HG03442 (cell line): ENCODE measurements around the gene FREM1.

Experiments
- ATAC-seq: cut with Tn5 transposase; IDR thresholded peaks from one replicate; pipeline ENCODE4 v1.9.1; 2021; ENCODE audit warnings: mild to moderate bottlenecking, moderate library complexity; ENCODE audit not compliant: unreplicated experiment

FREM1 gene

DNA sequence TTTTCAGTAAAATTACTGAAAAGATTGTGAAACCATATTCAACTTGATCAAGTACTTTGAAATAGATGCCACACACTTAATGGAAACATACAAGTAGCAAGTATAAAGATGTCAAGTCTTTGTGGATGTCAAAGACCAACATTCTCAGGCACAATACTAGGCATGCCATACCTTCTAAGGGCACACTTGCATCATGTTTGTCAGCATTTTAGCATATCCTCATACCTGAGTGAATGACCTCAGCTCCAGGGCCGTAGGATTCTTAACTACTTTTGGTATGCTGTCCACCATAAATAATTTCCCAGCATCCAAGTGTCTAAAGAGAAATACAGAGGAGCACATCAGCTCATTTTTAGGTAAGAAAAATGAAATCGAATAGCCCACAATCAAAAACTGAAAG is 86.4 kb downstream of the FREM1 start:
- ATAC-seq, result no peak

DNA sequence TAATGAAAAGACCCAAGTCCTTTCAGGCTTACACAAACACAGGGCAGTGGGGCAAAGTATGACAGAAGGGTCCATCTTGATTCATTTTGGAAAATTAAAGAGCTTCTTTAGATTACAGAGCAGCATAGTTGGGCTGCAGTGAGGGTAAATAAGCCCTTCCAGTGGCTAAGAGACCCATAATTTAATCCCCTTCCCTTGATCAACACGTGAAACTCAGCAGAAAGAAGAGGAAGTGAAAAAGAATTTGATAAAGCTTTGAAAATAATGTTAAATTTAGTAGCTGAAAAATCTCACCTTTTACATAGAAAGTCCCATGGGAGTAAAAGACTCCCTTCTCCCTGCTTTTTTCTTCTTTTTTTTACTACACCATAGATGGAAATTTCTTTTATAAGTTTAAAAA is 87.6 kb downstream of the FREM1 start:
- no peak for ATAC-seq

DNA sequence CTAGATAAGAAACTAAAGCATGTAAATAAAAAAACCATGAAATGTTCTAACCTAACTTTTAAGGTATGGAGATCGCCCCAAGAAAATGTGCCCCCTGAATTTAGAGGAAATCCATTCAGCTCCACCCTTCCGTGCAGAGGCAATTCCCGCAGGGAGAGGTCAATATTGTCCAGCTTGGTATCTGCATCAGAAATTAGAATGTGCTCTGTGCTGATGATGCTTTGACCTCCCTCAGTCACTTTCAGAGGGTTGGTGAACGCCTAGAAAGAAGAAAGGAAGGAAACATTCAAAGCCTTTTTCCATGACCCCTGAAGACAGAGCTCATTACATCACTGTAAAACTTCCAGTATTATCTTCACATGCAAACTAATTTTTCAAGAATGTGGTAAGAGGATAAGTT is 91.0 kb downstream of the FREM1 start:
- no peak for ATAC-seq

DNA sequence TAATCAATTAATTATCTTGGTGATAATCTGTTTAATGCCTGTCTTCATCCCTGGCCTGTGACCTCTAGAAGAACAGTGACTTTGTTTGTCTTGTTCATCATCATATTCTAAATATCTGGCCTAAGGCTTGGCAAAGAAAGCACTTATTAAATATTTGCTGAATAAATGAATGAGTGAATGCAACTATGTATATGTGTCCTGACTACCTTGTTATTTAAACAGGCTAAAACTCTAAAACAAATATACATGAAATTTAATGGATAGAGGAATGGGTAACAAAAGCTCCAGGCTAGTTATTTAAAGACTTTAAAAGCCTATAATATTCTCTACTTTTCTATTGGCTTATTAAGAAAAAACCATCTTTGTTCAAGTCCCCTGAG is 96.0 kb downstream of the FREM1 start:
- ATAC-seq, result no peak

DNA sequence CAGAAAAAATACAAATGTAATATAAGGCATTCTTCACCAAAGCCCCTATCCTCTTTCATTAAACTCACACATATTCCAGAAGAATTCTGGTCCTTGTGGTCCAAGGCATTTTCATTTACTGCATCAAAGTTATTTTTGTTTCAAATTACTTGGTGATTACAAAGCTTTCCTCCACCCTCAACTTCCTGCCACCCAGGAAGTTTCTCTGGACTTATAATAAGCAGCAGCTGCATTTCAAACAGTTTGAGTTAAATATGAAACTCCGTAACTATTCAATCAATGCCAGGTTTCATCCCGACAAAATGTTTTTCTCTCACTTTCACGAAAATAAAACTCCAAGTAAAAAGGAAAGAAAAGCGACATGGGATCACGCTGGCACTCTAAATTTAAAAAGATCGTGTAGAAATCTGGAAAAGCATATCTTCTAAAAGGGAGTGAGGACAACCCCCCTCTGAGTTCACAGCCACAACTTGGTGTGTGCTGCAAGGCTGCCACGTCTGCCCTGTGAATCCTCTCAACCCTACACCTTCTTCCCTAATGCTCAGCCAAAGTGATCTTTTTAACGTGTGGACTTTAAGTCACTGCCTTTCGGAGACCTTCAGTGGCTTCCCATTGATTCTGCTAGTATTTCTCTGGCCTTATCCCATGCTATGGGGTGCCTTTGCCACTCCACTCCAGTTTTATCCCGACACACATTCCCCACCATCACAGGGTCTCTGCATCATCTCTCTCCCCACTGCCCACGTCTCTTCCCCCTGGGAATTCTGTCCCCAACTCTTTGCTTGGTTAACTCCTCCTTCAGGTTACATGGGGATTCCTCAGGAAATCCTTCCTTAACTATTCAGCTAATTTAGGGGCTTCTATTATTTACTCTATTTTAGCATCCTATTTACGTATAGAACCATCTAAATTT is 96.6 kb downstream of the FREM1 start:
- ATAC-seq, result no peak

DNA sequence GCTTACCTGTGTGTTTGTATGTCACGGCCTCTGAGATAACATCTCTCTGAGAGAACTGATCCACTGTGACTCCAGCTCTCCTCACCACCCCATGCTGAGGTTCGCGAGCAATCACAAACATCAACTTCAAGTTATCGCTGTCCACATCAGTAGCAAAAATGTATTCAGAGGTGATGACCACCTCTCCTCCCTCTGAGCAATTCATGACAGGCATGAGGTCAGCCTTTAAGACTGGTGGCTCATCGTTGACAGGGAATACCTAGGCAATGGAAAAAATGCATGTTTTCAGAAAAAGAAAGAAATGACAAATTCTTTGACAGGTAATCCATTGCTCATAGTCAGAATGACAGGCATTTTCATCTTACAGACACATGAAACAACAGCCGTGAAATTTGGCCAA is 97.4 kb downstream of the FREM1 start:
- no peak for ATAC-seq

DNA sequence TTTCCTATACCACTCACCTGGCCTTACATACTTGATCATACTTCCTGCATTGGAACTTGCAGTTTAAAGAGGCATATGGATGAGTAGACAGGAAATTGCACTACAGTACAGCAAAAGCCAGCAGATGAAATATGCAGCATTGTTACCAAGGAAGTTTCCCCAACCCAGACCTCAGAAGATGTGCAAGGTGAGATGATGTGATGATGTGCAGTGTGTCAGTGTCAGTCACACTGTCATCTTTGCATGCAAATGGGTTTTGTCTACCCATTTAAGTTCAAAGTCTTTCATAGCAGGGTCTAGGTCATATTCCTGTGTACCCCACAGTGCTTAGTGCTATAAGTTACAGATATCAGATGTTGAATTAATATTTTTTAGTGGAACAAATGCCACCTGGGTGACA is 98.4 kb downstream of the FREM1 start:
- no peak for ATAC-seq

DNA sequence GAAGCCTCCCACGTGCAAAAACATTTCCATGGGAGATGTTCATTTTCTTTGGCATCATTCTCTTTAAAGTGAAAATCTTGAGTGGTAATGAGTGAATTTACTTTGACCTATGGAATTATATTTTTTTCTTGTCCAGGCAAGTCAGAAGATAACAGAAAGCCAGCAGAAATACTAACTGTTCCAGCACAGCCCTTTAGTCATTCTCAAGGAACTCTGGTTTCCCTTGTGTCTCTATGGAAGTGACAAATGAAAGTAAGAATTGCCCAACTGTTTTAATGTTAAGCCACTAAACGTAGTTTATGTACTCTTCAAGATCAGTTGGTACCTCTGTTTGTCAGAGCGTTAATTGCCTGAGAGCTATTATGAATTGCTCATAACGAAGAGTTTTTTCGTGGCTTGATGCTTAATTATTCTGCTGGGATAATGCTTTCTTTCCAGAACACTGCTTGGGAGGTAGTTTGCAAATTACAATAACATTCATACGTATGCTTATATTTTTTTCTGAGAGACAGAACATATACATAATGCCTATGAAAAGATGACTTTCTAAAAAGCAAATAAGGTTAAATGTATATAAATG is 103.2 kb downstream of the FREM1 start:
- no peak for ATAC-seq

DNA sequence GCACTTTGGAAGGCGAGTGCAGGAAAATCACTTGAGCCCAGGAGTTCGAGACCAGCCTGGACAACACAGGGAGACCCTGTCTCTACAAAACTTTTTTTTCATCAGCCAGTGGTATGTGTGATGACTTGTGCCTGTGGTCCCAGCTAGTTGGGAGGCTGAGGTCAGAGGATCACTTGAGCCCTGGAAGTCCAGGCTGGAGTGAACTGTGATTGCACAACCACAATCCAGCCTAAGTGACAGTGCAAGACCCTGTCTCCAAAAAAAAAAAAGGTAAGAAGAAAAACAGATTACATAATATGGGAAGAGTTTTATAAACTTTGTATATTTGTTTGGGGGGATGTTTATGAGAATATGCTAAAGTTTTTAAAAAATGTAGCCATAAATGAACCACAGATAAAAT is 111.2 kb downstream of the FREM1 start:
- ATAC-seq, result no peak

DNA sequence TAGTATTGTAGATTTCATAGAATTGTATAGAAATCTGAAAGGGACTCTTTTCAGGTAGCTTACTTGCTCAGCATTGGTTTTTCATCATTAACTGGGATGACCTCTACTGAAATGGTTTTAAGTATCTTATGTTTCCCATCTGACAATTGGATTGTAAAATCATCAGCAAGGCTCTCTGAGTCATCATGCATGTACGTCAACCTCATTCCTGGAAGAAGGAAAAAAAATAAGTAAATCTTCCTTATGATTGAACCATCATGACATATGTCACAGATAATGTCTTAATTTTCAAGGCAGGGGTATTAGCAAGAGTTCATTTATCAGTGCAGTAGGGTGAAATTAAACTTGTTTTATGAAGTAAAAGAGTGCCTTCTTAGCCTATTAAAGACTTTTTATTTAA is 112.8 kb downstream of the FREM1 start:
- ATAC-seq, result no peak

DNA sequence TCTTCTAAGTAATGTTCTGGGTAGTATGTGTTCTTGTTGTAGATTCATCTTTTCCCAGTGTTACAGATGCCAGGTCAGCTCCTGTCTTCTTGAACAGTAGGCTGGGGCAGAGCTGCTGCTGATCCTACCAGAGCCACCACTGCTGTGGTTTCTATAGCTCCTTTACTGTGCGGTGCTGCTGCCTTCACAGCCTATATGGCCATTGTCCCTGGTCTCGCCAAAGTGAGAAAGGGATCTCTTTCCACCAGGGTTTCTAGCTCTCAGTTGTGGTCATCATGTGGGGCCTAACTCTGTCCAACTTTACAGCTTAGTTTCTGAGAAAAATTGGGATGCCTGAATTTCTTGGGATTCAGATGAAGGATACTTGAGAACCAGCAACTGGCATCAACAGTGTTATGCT is 116.8 kb downstream of the FREM1 start:
- no peak for ATAC-seq

DNA sequence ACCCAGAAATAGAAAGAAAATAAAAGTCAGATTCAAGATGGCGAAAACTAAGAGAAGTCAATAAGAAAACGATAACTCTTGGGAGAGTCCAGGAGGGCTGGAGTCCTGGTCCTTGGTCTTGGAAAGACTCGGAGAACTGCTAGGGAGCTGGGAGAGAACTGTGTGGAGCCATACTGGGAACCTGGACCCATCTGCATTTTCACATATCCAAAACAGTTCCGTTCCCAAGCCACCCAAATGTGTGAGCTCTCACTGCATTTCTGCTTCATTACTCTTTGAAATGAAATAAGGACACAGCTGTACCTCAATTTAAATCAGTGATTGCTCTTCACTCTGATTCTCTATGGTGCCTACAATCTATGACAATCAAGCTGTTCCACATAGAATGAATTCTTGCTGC is 119.6 kb downstream of the FREM1 start:
- no peak for ATAC-seq

DNA sequence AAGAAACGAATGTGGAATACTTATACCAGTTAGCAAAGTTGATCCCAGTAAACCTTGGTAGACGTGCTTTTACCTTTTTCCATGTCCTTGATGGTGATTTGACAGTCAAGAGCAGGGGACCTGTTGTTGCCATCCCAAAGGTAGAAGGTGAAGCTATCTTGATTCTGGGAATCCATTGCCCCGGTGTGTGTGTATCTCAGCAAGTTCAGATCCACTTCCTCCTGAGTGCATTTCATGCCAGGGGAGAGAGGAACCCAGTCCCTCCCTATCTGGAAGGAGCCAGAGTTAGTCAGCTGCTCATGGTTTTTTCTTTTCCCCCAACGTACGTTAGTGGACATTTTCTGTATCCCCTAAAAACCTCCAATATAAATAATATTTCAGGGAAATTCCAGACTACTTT is 121.4 kb downstream of the FREM1 start:
- ATAC-seq, result no peak

DNA sequence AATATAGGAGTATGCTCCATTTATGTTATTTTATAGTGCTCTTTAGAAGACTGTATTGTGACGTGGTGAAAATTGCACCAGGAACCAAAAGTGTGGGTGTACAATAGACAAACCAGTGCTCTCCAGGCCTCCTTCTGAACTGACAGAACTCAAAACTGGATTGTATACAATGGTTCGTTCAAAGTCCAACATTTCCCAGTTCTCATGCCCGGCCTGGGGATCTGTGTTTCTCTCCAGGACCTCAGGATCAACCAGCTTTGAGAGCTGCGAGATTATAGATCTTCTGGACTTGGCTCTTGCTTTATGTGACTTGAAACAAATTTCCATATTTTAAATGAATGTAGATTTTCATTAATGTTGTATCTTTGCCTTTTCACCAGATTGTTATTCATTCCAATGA is 126.9 kb downstream of the FREM1 start:
- no peak for ATAC-seq

DNA sequence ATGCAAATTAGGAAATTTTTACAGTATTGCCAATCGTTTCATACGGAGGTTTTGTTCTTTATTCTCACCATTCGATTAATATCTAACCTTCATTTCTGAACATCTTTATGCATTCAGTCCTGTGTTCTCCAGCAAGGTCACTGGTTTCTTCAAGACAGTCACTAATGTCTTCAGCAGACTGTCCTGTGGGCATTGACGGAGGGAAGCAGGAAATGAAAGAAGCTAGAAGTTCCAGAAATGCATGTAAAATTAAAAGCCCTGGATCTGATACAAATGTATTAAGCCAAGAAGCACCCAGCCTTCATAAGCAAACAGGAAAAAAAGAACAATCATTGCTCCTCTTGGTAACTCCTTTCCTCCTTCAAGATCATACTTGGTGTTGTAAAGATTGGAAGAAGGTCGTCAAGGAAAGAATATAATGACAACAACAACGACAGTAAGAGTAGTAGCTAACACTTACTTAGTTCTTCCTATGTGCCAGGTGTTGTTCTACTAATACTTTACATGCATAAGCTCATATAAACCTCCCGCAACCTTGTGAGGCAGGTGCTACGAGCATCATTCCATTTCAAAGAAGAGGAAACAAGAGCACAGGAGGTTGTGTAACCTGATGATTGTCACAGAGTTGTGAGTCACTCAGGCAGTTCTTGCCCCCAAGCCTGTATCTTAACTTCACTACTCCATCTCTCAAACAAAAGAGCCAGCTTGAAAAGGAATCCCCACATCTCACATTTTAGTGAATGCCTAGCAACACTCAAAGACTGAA is 127.8 kb downstream of the FREM1 start:
- no peak for ATAC-seq

DNA sequence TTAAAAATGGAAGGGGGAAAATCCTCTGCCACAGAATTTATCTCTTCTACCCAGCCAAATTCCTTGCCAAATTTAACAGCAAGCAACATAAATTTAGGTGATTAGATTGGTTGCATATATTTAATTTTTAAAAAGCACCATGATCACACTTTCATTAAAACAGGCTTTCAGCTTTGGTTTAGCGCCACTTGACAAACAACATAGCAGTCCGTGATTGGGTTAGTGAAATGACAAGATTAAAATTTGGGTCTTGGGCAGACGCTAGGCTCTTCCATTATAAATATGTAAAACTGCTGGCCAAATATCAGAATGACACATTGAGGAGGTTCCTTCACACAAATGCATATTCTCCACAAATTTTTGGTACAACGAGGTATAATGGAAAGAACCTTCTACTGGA is 129.5 kb downstream of the FREM1 start:
- ATAC-seq, result no peak

DNA sequence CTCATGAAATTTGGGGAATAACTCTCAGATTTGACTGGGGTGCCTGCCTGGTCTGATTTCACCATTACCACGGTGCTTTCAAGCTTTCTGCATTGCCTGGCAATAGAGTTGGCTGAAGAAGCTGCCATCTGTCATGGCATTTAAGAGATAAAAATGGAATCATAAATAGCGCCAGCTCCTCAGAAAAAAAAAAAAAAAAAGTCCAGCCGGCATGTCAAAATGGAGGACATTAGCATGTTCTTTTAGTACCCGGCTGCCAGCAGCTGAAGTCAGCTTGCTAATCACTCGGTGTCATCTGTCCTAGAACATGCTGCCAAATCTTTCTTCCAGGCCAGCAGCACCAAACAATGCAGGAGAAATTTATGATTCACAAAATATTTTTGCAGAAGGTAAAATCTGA is 130.0 kb downstream of the FREM1 start:
- no peak for ATAC-seq

DNA sequence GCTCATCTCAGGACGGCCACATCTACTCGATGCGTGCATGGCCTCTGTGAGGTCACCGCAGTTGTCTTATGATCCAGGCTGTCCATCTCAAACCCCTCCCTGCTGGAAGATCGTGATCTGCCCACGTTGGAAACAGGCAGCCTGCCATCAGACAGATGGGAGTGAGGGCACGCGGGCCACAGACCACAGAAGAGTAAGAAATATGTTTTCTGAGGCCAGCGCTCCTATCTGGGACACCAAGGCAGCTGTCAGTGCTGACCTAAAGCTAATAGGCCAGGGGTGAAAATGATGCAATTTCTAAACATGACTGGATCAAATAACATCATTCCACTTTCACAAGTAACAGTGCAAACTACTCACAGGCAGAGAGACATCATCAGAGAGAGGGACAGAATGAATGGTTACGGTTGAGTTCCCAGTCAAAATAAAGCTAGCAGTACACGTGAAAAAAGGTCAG is 130.6 kb downstream of the FREM1 start:
- ATAC-seq, result no peak

DNA sequence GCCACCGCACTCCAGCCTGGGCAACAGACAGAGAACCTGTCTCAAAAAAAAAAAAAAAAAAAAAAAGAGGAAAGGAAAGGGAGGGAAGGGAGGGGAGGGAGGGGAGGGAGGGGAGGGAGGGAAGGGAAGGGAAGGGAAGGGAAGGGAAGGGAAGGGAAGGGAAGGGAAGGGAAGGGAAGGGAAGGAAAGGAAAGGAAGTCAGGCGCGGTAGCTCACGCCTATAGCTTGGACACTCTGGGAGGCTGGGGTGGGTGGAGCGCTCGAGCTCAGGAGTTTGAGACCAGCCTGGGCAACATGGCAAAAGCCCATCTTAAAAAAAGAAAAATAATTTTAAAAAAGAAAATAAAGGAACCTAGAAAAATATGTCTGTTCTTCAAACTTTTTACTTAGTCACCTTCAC is 131.7 kb downstream of the FREM1 start:
- ATAC-seq, result no peak

DNA sequence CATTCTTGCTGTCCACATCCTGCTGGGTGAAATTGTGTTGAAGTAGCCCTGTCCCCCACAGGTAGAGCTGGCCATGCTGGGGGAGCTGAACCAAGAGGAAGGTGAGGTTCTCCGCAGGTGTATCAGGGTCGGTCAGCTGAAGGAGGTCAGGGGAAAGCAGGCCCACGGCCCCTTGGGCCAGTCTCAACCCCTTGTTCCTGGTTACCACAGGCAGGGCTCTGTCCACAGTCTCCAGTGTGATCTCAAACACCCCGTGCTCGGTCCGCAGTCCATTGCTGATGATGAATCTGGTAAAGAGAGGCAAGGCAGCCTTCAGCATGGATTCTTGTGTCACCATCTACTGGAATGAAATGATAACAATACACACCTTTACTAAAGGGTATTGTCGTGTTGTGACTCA is 134.3 kb downstream of the FREM1 start:
- ATAC-seq, result no peak

DNA sequence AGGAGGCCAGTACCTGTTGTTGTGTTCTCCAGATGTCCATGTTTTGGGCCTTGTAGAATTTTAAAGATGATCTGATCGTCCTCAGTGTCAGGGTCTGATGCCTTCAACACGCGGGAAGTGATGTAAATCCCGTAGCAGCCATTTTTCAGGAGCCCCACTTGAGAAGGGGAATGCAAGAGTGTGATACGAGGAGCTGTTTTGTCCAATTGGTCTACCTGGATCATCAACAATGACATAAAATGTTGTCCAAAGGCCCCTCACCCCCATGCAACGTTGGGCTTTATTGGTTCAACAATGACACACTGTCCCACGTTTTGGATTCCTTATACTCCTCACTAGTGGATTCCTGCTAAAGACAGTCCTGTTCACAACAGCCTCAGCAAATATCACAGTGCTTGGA is 139.6 kb downstream of the FREM1 start:
- no peak for ATAC-seq

DNA sequence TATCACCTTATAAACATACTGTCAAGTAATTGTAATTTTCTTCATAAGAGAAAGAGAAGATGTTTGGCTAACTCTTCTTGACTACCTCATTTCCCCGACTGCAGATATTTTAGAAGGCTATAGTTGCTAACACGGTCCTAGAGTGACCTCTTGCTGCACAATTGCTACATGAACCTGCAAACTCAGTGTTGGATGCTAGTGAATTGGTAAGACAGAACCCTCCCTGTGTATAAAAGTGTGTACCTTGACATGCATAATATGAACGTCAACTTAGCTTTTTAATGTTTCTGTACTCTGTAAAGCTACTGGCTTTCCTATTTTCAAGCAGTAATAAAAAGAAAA is 141.0 kb downstream of the FREM1 start:
- ATAC-seq, result peak; percentile 68
